Right renal pelvis (tissue), 4 donors: Measurements from ENCODE around the gene VTI1A. TPM values are rescaled to one million over a fixed set of nuclear protein-coding genes. Genes with fewer than 3 reads are reported as not detected.

Experiments
- DNase-seq, 4 donors: peaks; one replicate each; pipeline ENCODE4 v3.0.0-alpha.2; 2013; ENCODE audit warnings: low read depth in 4 of 4, low spot score in 3 of 4, missing footprints in 1 of 4
- polyA plus RNA-seq, 4 donors: library from polyadenylated mRNA; unstranded; fragments of 120-200 nt; gene quantifications; one replicate each; pipeline ENCODE4 v1.2.1, GENCODE V29; 2013; ENCODE audit not compliant: insufficient read length in 4 of 4

VTI1A gene
- polyA plus RNA-seq, 4 donors, result 19.4 to 20.9 (median 20.7) TPM

- DNase-seq, result no peak
These were observed 216.5 kb downstream of the VTI1A start for GRCh38 chr10:112663234-112664125.

GRCh38 chr10:112666094-112666493 is 219.1 kb downstream of the VTI1A start:
- DNase-seq, result no peak

- DNase-seq, result no peak
These were observed 223.0 kb downstream of the VTI1A start for GRCh38 chr10:112669989-112670388.

- no peak for DNase-seq
These were observed 224.7 kb downstream of the VTI1A start for GRCh38 chr10:112671743-112672142.

- no peak for DNase-seq
These were observed 225.7 kb downstream of the VTI1A start for GRCh38 chr10:112672706-112673105.

GRCh38 chr10:112675560-112676083 is 228.6 kb downstream of the VTI1A start:
- DNase-seq, result no peak

GRCh38 chr10:112677689-112678088 is 230.7 kb downstream of the VTI1A start:
- no peak for DNase-seq

- no peak for DNase-seq
These were observed 231.6 kb downstream of the VTI1A start for GRCh38 chr10:112678581-112678980.

- DNase-seq, result no peak
These were observed 232.0 kb downstream of the VTI1A start for GRCh38 chr10:112678987-112679386.

GRCh38 chr10:112679392-112679791 is 232.4 kb downstream of the VTI1A start:
- DNase-seq, result no peak

GRCh38 chr10:112680586-112680985 is 233.6 kb downstream of the VTI1A start:
- no peak for DNase-seq

GRCh38 chr10:112687647-112688046 is 240.6 kb downstream of the VTI1A start:
- DNase-seq, result no peak

- peak in 1 of 4 donors; percentile 13 for DNase-seq
These were observed 242.5 kb downstream of the VTI1A start for GRCh38 chr10:112689327-112690072.

GRCh38 chr10:112695539-112695938 is 248.5 kb downstream of the VTI1A start:
- DNase-seq, result no peak

- DNase-seq, result no peak
These were observed 249.6 kb downstream of the VTI1A start for GRCh38 chr10:112696592-112696991.

- DNase-seq, result no peak
These were observed 251.3 kb downstream of the VTI1A start for GRCh38 chr10:112698133-112698817.

GRCh38 chr10:112698818-112699164 is 251.8 kb downstream of the VTI1A start:
- DNase-seq, result no peak

GRCh38 chr10:112700215-112700671 is 253.2 kb downstream of the VTI1A start:
- DNase-seq, result no peak

GRCh38 chr10:112701211-112701877 is 254.3 kb downstream of the VTI1A start:
- no peak for DNase-seq

- DNase-seq, result no peak
These were observed 254.9 kb downstream of the VTI1A start for GRCh38 chr10:112701878-112702255.
